HEK293 (cell line): ENCODE data around the gene SLIT1.

Source experiments
- CTCF ChIA-PET: fragments of 350-600 bp; formaldehyde crosslinking; extraction: SDS; loops from one replicate; lab custom pipeline; 2021; ENCODE audit warnings: antibody characterized with exemption; lab: Yijun Ruan, JAX
- POLR2A ChIA-PET: fragments of 300-600 bp; formaldehyde crosslinking; extraction: SDS; loops from one replicate; lab custom pipeline; 2020; ENCODE audit warnings: antibody characterized with exemption, inconsistent platforms; lab: Yijun Ruan, JAX
- H3K27ac ChIP-seq: fragments of 200-500 bp; sonication (Bioruptor generic); 2 replicates; pipeline ENCODE4 v1.5.1; 2014; ENCODE audit warnings: low read depth, low read length, control low read depth, inconsistent platforms; ENCODE audit errors: extremely low read depth
- H3K36me3 ChIP-seq, 2 experiments: fragments of 200-500 bp in 1 of 2; sonication (Bioruptor generic) in 1 of 2; 1 replicate in 1 of 2; 2 replicates in 1 of 2; pipeline ENCODE4 v1.5.1; 2014 to 2017; ENCODE audit warnings: inconsistent platforms in 2 of 2, low read length in 2 of 2; ENCODE audit not compliant: control insufficient read depth in 2 of 2, insufficient read depth in 1 of 2
- H3K4me1 ChIP-seq: fragments of 200-500 bp; sonication (Bioruptor generic); 2 replicates; pipeline ENCODE4 v1.5.1; 2014; ENCODE audit warnings: mild to moderate bottlenecking, low read length, inconsistent platforms; ENCODE audit not compliant: control insufficient read depth, insufficient read depth
- H3K4me3 ChIP-seq: 2 replicates; pipeline ENCODE4 v1.5.1; 2011; ENCODE audit warnings: low read depth, mild to moderate bottlenecking, control low read depth, low read length, moderate library complexity
- H3K9me3 ChIP-seq: fragments of 200-500 bp; sonication (Bioruptor generic); 2 replicates; pipeline ENCODE4 v1.5.1; 2014; ENCODE audit warnings: low read depth, low read length, inconsistent platforms; ENCODE audit not compliant: control insufficient read depth, insufficient read depth
- BCL6B ChIP-seq: fragments of 450-650 bp; formaldehyde crosslinking; IDR thresholded peaks from 2 replicates; pipeline ENCODE4 v1.5.1; 2017; ENCODE audit warnings: missing biosample characterization, missing genetic modification characterization
- GLI2 ChIP-seq: fragments of 450-650 bp; formaldehyde crosslinking; IDR thresholded peaks from 2 replicates; pipeline ENCODE4; 2017; ENCODE audit warnings: missing biosample characterization, missing genetic modification characterization, low read depth, borderline replicate concordance
- PBX3 ChIP-seq: sonication (generic); formaldehyde crosslinking; IDR thresholded peaks from 2 replicates; pipeline ENCODE4 v1.8.1; 2022; ENCODE audit warnings: mild to moderate bottlenecking, moderate library complexity, missing genetic modification reagents
- SP2 ChIP-seq: fragments of 450-650 bp; formaldehyde crosslinking; IDR thresholded peaks from 2 replicates; pipeline ENCODE4 v1.5.1; 2016; ENCODE audit warnings: missing biosample characterization, missing genetic modification characterization
- ZBTB48 ChIP-seq: fragments of 450-650 bp; formaldehyde crosslinking; IDR thresholded peaks from 2 replicates; pipeline ENCODE4 v1.5.1; 2016; ENCODE audit warnings: missing biosample characterization, missing genetic modification characterization
- ZIC2 ChIP-seq: fragments of 450-650 bp; formaldehyde crosslinking; IDR thresholded peaks from 2 replicates; pipeline ENCODE4 v1.5.1; 2016; ENCODE audit warnings: missing biosample characterization, missing genetic modification characterization
- ZNF132 ChIP-seq: fragments of 450-650 bp; formaldehyde crosslinking; IDR thresholded peaks from 2 replicates; pipeline ENCODE4 v1.5.1; 2017; ENCODE audit warnings: missing biosample characterization, missing genetic modification characterization, borderline replicate concordance
- ZNF16 ChIP-seq: fragments of 450-650 bp; formaldehyde crosslinking; IDR thresholded peaks from 2 replicates; pipeline ENCODE4 v1.5.1; 2016; ENCODE audit warnings: low read depth, missing biosample characterization, missing genetic modification characterization
- ZNF175 ChIP-seq: fragments of 450-650 bp; formaldehyde crosslinking; IDR thresholded peaks from 2 replicates; pipeline ENCODE4 v1.5.1; 2016; ENCODE audit warnings: missing biosample characterization, missing genetic modification characterization
- ZNF274 ChIP-seq, 2 experiments: fragments of 200-500 bp in 1 of 2; fragments of 450-650 bp in 1 of 2; sonication (Bioruptor generic) in 1 of 2; formaldehyde crosslinking in 1 of 2; IDR thresholded peaks; 2 replicates each; pipeline versions ENCODE4 v1.5.1 to v1.6.1; 2014 to 2016; ENCODE audit warnings: borderline replicate concordance in 1 of 2, inconsistent platforms in 1 of 2, low read length in 1 of 2, missing biosample characterization in 1 of 2, missing genetic modification characterization in 1 of 2
- ZNF394 ChIP-seq: fragments of 450-650 bp; formaldehyde crosslinking; IDR thresholded peaks from 2 replicates; pipeline ENCODE4 v1.5.1; 2016; ENCODE audit warnings: missing biosample characterization, missing genetic modification characterization, mild to moderate bottlenecking, moderate library complexity, borderline replicate concordance
- ZNF404 ChIP-seq: fragments of 450-650 bp; formaldehyde crosslinking; IDR thresholded peaks from 2 replicates; pipeline ENCODE4 v1.5.1; 2017; ENCODE audit warnings: missing biosample characterization, missing genetic modification characterization
- ZNF48 ChIP-seq: fragments of 450-650 bp; formaldehyde crosslinking; IDR thresholded peaks from 2 replicates; pipeline ENCODE4 v1.5.1; 2016; ENCODE audit warnings: missing biosample characterization, missing genetic modification characterization
- ZNF488 ChIP-seq: fragments of 450-650 bp; formaldehyde crosslinking; IDR thresholded peaks from 2 replicates; pipeline ENCODE4 v1.5.1; 2016; ENCODE audit warnings: missing biosample characterization, missing genetic modification characterization
- ZNF560 ChIP-seq: fragments of 450-650 bp; formaldehyde crosslinking; IDR thresholded peaks from 2 replicates; pipeline ENCODE4 v1.5.1; 2017; ENCODE audit warnings: missing biosample characterization, missing genetic modification characterization, borderline replicate concordance
- ZNF639 ChIP-seq: fragments of 450-650 bp; formaldehyde crosslinking; IDR thresholded peaks from 2 replicates; pipeline ENCODE4 v1.5.1; 2016; ENCODE audit warnings: missing biosample characterization, missing genetic modification characterization
- ZNF776 ChIP-seq: fragments of 450-650 bp; formaldehyde crosslinking; IDR thresholded peaks from 2 replicates; pipeline ENCODE4 v1.5.0; 2017; ENCODE audit warnings: missing biosample characterization, missing genetic modification characterization, borderline replicate concordance
- ZNF785 ChIP-seq: fragments of 450-650 bp; formaldehyde crosslinking; IDR thresholded peaks from 2 replicates; pipeline ENCODE4 v1.5.1; 2016; ENCODE audit warnings: missing biosample characterization, missing genetic modification characterization
- ZNF843 ChIP-seq: fragments of 450-650 bp; formaldehyde crosslinking; IDR thresholded peaks from 2 replicates; pipeline ENCODE4 v1.5.1; 2016; ENCODE audit warnings: missing biosample characterization, missing genetic modification characterization

The SLIT1 gene

GRCh38 chr10:97142834-97143233, 42.9 kb downstream of the SLIT1 start (continued):
- TF ChIP-seq ZNF16 (tag by site-specific recombination) = no peak
- TF ChIP-seq ZNF785 (tag by site-specific recombination) = no peak
- no peak for TF ChIP-seq ZNF404 (tag by site-specific recombination)
- no peak for TF ChIP-seq ZNF560 (tag by site-specific recombination)
- TF ChIP-seq ZNF274 (IDR thresholded peaks at IDR 0.05; ENCODE audit: low read length) = no peak
- TF ChIP-seq ZNF274 (tag by site-specific recombination; IDR thresholded peaks at IDR 0.05; ENCODE audit: borderline replicate concordance) = no peak
- TF ChIP-seq ZNF132 = no peak
- no peak for TF ChIP-seq ZNF48 (tag by site-specific recombination)

- CTCF ChIA-PET = interaction anchor here (0.8 to 1.3 kb wide), 2 partner anchors 56 to 68 kb away, joined by 3 to 4 read pairs; no protein-coding TSS in a partner anchor
- H3K4me1 ChIP-seq = no peaks in the 10 kb centered on the region
- no peak for TF ChIP-seq ZNF776
- TF ChIP-seq, all 188 proteins: peak for 0
- POLR2A ChIA-PET = no interaction called here
- Histone ChIP-seq H3K4me3 (no peak overlapping the region), H3K27ac (no peak overlapping the region), H3K9me3 (no peaks in the 10 kb centered on the region), H3K36me3 (no peaks in the 10 kb centered on the region)
These were observed 44.6 kb downstream of the SLIT1 start for GRCh38 chr10:97140902-97141745.

GRCh38 chr10:97140049-97140846, 45.5 kb downstream of the SLIT1 start:
- TF ChIP-seq ZNF843 (tag by site-specific recombination) (no peak), ZIC2 (tag by site-specific recombination) (peak; percentile 58; the same call in 1 of the 2 replicates), PBX3 (CRISPR knock-in tag) (no peak)

GRCh38 chr10:97139651-97140048, 46.1 kb downstream of the SLIT1 start:
- POLR2A ChIA-PET = no interaction called here
- TF ChIP-seq ZBTB48 = no peak
- no peak for TF ChIP-seq ZNF175 (tag by site-specific recombination)
- TF ChIP-seq ZNF776 = no peak
- TF ChIP-seq GLI2 (tag by site-specific recombination) = no peak
- TF ChIP-seq ZNF639 = no peak
- TF ChIP-seq SP2 (tag by site-specific recombination) = no peak
- no peak for TF ChIP-seq ZNF394 (tag by site-specific recombination)
- TF ChIP-seq ZNF488 = no peak
- TF ChIP-seq BCL6B (tag by site-specific recombination) = no peak

More at GRCh38 chr10:97140049-97140846, 45.5 kb downstream of the SLIT1 start:
- ChIA-PET CTCF (interaction anchor here (0.7 to 1.6 kb wide), 2 partner anchors 38 to 70 kb away, joined by 3 read pairs; no protein-coding TSS in a partner anchor), POLR2A (no interaction called here)
- H3K27ac ChIP-seq = no peak overlapping the region
- H3K4me3 ChIP-seq = no peak overlapping the region
- H3K9me3 ChIP-seq = no peaks in the 10 kb centered on the region
- no peaks in the 10 kb centered on the region for H3K4me1 ChIP-seq
- no peaks in the 10 kb centered on the region for H3K36me3 ChIP-seq

More at GRCh38 chr10:97139651-97140048, 46.1 kb downstream of the SLIT1 start:
- CTCF ChIA-PET = interaction anchor here (0.7 to 1.6 kb wide), 2 partner anchors 37 to 70 kb away, joined by 3 read pairs; no protein-coding TSS in a partner anchor
- Histone ChIP-seq H3K36me3 (no peaks in the 10 kb centered on the region), H3K9me3 (no peaks in the 10 kb centered on the region), H3K4me3 (no peak overlapping the region), H3K4me1 (no peaks in the 10 kb centered on the region), H3K27ac (no peak overlapping the region)
